ENCODE data around the gene KAZN.
"Not testable (repeated sequence)": the region's sequence is repeated elsewhere in the genome, so short reads cannot be mapped to it uniquely, and the experiment has no call there.

KAZN gene

DNA sequence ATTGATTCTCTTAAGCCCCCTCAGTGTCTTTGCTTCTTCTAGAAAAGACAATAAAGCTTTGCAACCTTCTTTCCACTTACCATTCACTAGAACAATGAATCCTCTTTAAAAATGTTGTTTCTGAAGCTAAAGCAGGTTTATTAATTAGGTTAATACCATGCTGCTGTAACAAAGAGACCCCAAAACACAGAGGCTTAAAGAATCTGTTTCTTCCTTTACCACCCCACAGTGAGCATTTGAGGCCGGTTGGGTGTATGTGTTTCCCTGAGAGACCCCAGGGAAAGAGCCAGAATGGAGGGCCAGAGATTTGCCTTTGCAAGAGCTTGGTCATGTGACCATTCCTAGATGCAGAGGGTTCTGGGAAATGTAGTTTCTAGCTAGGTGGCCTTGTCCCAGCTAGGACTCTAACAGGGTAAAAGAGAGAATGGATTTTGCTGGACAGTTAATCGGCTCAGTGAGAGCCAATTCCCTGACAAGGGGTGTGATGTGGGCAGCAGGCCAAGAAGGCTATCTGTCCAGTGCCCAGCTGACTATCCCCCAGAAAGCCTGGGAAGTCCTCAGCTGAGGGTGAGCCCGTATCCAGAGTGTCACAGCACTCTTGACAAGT, 363.3 kb downstream of the KAZN start:
- peak; percentile 7 for DNase-seq (ENCODE audit: low read depth)
- no peak for TF ChIP-seq CTCF (IDR thresholded peaks at IDR 0.05; ENCODE audit: insufficient read depth, low read depth, low read length, missing control alignments)
- no peak overlapping the region for H3K4me3 ChIP-seq (ENCODE audit: low read depth, low read length)

DNA sequence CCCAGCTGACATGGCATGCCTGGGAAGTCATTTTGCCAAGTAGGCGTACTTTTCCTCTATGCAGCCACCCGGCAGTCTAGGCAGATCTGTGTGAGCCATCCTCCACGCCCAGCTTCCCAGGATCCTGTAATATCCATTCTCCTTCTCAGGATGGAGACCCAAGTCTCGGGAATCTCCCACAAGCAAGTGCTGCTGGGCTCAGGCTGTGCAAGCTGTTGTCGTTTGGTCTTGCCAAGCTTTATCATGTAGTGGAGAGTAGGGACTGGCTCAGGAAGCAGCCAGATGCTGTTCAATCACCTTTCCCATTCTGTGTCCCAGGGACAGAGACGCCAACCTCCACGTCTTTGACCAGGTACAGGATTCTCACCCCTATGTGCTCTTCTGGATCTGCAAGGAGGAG, 363.9 kb downstream of the KAZN start:
- no peak for TF ChIP-seq CTCF (IDR thresholded peaks at IDR 0.05; ENCODE audit: insufficient read depth, low read depth, low read length, missing control alignments)
- no peak for DNase-seq (ENCODE audit: low read depth)
- H3K4me3 ChIP-seq (ENCODE audit: low read depth, low read length), result no peak overlapping the region

GRCh38 chr1:14963791-14964710, 365.6 kb downstream of the KAZN start:
- H3K4me3 ChIP-seq (ENCODE audit: low read depth, low read length); DNase-seq (ENCODE audit: low read depth): not testable (repeated sequence)

DNA sequence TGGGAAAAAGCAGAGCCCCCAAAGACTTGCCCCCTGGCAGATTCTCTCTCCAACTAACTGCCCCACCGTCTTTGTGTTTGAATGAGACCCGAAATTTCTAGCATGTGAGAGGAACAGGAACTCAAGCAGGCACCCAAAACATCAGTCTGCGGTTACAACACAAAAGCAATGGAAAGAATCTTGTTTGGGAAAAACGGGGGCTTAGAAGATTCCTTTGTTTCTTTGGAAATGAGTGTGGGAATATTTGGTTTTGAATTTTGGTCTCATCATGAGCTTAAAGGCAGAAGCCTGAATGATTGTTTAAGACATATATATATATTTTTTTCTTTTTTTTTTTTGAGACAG, 366.2 kb downstream of the KAZN start:
- no peak for TF ChIP-seq CTCF (IDR thresholded peaks at IDR 0.05; ENCODE audit: insufficient read depth, low read depth, low read length, missing control alignments)
- DNase-seq (ENCODE audit: low read depth), result no peak
- H3K4me3 ChIP-seq (ENCODE audit: low read depth, low read length), result no peak overlapping the region

GRCh38 chr1:14968251-14968851, 369.9 kb downstream of the KAZN start:
- DNase-seq (ENCODE audit: low read depth), result no peak
- H3K4me3 ChIP-seq (ENCODE audit: low read depth, low read length), result no peak overlapping the region
- no peak for TF ChIP-seq CTCF (IDR thresholded peaks at IDR 0.05; ENCODE audit: insufficient read depth, low read depth, low read length, missing control alignments)

GRCh38 chr1:14969006-14969405, 370.5 kb downstream of the KAZN start:
- no peak overlapping the region for H3K4me3 ChIP-seq (ENCODE audit: low read depth, low read length)
- no peak for TF ChIP-seq CTCF (IDR thresholded peaks at IDR 0.05; ENCODE audit: insufficient read depth, low read depth, low read length, missing control alignments)
- DNase-seq (ENCODE audit: low read depth), result peak; percentile 49

- peak; percentile 48 for DNase-seq (ENCODE audit: low read depth)
- no peak overlapping the region for H3K4me3 ChIP-seq (ENCODE audit: low read depth, low read length)
- no peak for TF ChIP-seq CTCF (IDR thresholded peaks at IDR 0.05; ENCODE audit: insufficient read depth, low read depth, low read length, missing control alignments)
Observed at GRCh38 chr1:14970115-14970798, 371.8 kb downstream of the KAZN start.
